Measurements from ENCODE around the gene SCNN1G. TPM values are rescaled to one million over a fixed set of nuclear protein-coding genes. Genes with fewer than 3 reads are reported as not detected.
A peak's percentile ranks its signal among the peaks of the same experiment; 100 is the strongest.

Gene SCNN1G
- total RNA-seq, 1 experiment from 2014 or later, result 1.3 TPM

DNA sequence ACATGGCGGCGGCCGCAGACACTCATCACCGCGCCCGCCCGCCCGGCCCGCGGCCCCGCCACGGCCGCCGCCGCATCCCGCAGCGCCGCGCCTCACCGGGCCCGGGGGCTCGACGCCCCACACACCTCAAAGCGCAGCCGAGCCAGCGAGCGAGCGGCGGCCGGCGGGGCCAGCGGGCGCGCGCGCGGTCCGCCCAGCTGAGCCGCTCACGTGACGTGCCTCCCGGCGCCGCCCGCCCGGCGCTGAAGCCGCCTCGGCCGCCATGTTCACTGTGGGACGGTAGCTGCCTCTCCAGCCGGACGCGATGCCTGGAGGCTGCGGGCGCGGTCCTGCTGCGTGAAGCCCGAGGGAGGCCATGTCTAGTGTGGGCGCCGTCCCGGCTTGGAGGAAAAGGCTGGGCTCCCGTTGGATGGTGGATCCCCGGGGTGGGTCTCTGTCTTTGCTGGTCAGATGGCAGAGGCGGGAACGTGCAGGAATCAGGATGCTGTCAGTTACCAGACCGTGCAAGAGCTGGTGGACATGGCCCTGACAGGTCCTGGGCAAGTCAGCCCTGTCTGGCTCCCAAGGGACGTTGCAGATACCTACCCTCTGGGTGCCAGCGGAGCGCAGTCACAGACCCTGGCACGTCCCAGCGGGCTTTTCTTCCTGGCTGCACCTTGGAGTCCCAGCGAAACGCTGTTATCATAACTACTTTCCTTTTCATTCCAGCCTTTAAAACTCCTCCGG lies 33.1 kb upstream of the SCNN1G start, which contains the start of gene USP31 (continued):
- TF ChIP-seq, protein P1, sequence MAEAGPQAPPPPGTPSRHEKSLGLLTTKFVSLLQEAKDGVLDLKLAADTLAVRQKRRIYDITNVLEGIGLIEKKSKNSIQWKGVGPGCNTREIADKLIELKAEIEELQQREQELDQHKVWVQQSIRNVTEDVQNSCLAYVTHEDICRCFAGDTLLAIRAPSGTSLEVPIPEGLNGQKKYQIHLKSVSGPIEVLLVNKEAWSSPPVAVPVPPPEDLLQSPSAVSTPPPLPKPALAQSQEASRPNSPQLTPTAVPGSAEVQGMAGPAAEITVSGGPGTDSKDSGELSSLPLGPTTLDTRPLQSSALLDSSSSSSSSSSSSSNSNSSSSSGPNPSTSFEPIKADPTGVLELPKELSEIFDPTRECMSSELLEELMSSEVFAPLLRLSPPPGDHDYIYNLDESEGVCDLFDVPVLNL (CRISPR knock-in tag; IDR thresholded peaks at IDR 0.05; ENCODE audit: borderline replicate concordance, low read depth), result no peak
- TF ChIP-seq SP1 (CRISPR knock-in tag; conservative IDR thresholded peaks at IDR 0.05) (peak; percentile 98), ZNF263 (CRISPR knock-in tag; IDR thresholded peaks at IDR 0.05; ENCODE audit: low read depth) (no peak), EMX1 (CRISPR knock-in tag; IDR thresholded peaks at IDR 0.05) (no peak), NR3C1 (CRISPR knock-in tag; conservative IDR thresholded peaks at IDR 0.05; ENCODE audit: low read depth) (no peak), TP53 (CRISPR knock-in tag; IDR thresholded peaks at IDR 0.05) (no peak), ZNF219 (CRISPR knock-in tag; IDR thresholded peaks at IDR 0.05; ENCODE audit: borderline replicate concordance) (no peak), ARID4B (CRISPR knock-in tag; IDR thresholded peaks at IDR 0.05; ENCODE audit: borderline replicate concordance) (no peak), MXD4 (CRISPR knock-in tag; IDR thresholded peaks at IDR 0.05; ENCODE audit: borderline replicate concordance) (peak; percentile 54; the same call in 1 of the 2 replicates), CBFB (CRISPR knock-in tag; IDR thresholded peaks at IDR 0.05; ENCODE audit: low read depth) (no peak), IRF2 (CRISPR knock-in tag; IDR thresholded peaks at IDR 0.05; ENCODE audit: borderline replicate concordance, low read depth) (no peak), ZBTB43 (CRISPR knock-in tag; IDR thresholded peaks at IDR 0.05) (no peak), AR (CRISPR knock-in tag; IDR thresholded peaks at IDR 0.05) (no peak), SMAD4 (CRISPR knock-in tag; IDR thresholded peaks at IDR 0.05) (no peak), CREB1 (CRISPR knock-in tag; IDR thresholded peaks at IDR 0.05) (no peak), FOXK1 (CRISPR knock-in tag; IDR thresholded peaks at IDR 0.05) (peak; percentile 76)
- TF ChIP-seq, protein P2, sequence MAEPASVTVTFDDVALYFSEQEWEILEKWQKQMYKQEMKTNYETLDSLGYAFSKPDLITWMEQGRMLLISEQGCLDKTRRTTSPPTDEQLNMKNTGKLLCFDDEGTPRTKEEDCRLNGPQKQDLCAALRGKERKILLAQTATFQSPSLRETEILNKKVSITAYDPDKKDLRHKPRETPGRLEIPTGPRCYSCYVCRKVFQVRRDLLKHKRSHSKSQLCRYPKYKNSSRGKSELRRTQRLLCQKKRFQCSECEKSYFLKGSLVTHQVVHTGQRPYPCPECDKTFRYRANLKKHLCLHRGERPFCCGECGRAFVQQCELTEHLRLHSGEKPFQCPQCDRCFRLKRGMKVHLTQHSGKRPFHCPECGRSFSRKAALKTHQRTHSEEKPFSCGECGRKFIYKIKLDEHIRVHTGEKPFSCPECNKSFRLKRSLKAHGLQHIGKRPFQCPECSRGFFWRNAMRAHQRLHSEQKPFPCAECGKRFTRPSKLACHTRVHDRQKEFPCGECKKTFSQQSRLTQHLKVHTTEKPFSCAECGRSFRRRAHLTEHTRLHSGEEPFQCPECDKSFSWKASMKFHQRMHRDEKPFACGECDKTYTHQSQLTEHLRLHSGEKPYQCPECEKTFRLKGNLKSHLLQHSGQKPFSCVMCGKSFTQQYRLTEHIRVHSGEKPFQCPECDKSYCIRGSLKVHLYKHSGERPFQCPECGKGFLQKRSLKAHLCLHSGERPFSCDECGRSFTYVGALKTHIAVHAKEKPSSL (CRISPR knock-in tag; conservative IDR thresholded peaks at IDR 0.05), result no peak
- TF ChIP-seq, protein P3, sequence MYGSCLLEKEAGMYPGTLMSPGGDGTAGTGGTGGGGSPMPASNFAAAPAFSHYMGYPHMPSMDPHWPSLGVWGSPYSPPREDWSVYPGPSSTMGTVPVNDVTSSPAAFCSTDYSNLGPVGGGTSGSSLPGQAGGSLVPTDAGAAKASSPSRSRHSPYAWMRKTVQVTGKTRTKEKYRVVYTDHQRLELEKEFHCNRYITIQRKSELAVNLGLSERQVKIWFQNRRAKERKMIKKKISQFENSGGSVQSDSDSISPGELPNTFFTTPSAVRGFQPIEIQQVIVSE (CRISPR knock-in tag; IDR thresholded peaks at IDR 0.05; ENCODE audit: borderline replicate concordance), result no peak
- TF ChIP-seq, protein P4, sequence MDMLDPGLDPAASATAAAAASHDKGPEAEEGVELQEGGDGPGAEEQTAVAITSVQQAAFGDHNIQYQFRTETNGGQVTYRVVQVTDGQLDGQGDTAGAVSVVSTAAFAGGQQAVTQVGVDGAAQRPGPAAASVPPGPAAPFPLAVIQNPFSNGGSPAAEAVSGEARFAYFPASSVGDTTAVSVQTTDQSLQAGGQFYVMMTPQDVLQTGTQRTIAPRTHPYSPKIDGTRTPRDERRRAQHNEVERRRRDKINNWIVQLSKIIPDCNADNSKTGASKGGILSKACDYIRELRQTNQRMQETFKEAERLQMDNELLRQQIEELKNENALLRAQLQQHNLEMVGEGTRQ (CRISPR knock-in tag; IDR thresholded peaks at IDR 0.05), result peak; percentile 99
- TF ChIP-seq, protein P5, sequence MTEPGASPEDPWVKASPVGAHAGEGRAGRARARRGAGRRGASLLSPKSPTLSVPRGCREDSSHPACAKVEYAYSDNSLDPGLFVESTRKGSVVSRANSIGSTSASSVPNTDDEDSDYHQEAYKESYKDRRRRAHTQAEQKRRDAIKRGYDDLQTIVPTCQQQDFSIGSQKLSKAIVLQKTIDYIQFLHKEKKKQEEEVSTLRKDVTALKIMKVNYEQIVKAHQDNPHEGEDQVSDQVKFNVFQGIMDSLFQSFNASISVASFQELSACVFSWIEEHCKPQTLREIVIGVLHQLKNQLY (CRISPR knock-in tag; IDR thresholded peaks at IDR 0.05), result no peak
- TF ChIP-seq, protein P6, sequence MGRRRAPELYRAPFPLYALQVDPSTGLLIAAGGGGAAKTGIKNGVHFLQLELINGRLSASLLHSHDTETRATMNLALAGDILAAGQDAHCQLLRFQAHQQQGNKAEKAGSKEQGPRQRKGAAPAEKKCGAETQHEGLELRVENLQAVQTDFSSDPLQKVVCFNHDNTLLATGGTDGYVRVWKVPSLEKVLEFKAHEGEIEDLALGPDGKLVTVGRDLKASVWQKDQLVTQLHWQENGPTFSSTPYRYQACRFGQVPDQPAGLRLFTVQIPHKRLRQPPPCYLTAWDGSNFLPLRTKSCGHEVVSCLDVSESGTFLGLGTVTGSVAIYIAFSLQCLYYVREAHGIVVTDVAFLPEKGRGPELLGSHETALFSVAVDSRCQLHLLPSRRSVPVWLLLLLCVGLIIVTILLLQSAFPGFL (CRISPR knock-in tag; IDR thresholded peaks at IDR 0.05; ENCODE audit: borderline replicate concordance), result no peak

Measured in WTC11 (cell line).